Subcutaneous adipose tissue (tissue), 4 donors: ENCODE data around the gene XRCC4. TPM values are rescaled to one million over a fixed set of nuclear protein-coding genes. Genes with fewer than 3 reads are reported as not detected.

Experiments used
- CTCF ChIP-seq: fragments of 450-650 bp; IDR thresholded peaks from one replicate; pipeline ENCODE4 v1.5.1; 2016; ENCODE audit warnings: low read depth, mild to moderate bottlenecking, control low read depth, antibody characterized with exemption, moderate library complexity
- total RNA-seq, 4 donors: library from RNA; depleted of rRNA; stranded (reverse); fragments of >200 nt; gene quantifications; one replicate each; pipeline ENCODE4 v1.1.0, GENCODE V29; 2016

XRCC4 gene
- total RNA-seq, 4 donors from 2014 or later, result 6.6 to 18.1 (median 13.5) TPM

- TF ChIP-seq CTCF, result no peak
These were observed 25.1 kb downstream of the XRCC4 start for GRCh38 chr5:83102364-83102980.

- TF ChIP-seq CTCF, result no peak
These were observed 26.7 kb downstream of the XRCC4 start for GRCh38 chr5:83104021-83104420.

- no peak for TF ChIP-seq CTCF
These were observed 30.5 kb downstream of the XRCC4 start for GRCh38 chr5:83107692-83108420.

- no peak for TF ChIP-seq CTCF
These were observed 32.0 kb downstream of the XRCC4 start for GRCh38 chr5:83109380-83109779.

- TF ChIP-seq CTCF, result no peak
These were observed 38.5 kb downstream of the XRCC4 start for GRCh38 chr5:83115816-83116215.

- no peak for TF ChIP-seq CTCF
These were observed 41.1 kb downstream of the XRCC4 start for GRCh38 chr5:83118471-83118870.

GRCh38 chr5:83118976-83119375 is 41.6 kb downstream of the XRCC4 start:
- no peak for TF ChIP-seq CTCF
